NCI-H82 treated with DMSO at 0.1 percent for 48 hours (cell line): ENCODE results near the gene CARNS1.

Experiments used
- DNase-seq: peaks from one replicate; lab custom pipeline; 2025; ENCODE audit not compliant: unreplicated experiment; lab: John Stamatoyannopoulos, UW

The CARNS1 gene

DNA sequence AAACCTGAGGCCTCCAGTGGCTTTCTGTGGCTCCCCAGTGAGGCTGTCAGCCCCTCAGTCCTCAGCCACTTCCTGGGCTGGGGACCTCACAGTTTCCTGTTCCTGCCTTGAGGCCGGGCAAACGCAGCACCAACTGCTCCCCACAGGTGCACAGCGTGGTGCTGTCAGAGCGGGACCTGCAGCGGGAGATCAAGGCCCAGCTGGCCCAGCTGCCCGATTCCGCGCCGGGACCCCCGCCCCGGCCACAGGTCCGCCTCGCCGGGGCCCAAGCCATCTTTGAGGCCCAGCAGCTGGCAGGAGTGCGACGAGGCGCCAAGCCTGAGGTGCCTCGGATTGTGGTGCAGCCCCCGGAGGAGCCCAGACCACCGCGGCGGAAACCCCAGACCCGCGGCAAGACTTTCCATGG is 6.2 kb upstream of the CARNS1 start:
- no peak for DNase-seq

DNA sequence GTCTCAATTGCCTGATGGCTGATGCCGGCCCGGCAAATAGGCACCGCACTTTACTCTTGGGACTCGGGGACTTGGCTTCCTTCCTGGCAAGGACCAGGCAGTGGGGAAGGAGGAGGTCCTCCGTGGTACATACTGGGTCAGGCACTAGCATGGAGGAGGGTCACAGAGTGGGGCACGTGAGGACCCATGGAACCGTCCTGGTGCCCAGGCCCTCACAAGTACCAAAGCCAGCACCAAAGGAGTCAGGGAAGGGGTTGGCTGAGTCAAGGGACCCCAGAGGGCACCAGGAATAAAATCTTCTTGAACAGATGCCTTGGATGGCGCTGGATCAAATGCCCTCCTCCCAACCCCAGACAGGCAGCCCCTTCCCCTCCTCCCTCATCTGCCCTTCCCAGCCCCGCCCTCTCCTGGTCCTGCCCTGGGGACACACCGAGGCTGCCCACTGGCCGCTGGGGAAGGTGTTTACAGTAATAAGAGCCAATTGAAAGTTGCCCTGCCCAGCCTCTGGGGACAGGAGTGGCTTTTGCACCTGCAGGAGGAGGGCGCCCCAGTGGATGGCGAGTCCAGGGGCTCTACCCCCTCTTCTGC is 5.6 kb upstream of the CARNS1 start:
- peak; percentile 0 for DNase-seq

DNA sequence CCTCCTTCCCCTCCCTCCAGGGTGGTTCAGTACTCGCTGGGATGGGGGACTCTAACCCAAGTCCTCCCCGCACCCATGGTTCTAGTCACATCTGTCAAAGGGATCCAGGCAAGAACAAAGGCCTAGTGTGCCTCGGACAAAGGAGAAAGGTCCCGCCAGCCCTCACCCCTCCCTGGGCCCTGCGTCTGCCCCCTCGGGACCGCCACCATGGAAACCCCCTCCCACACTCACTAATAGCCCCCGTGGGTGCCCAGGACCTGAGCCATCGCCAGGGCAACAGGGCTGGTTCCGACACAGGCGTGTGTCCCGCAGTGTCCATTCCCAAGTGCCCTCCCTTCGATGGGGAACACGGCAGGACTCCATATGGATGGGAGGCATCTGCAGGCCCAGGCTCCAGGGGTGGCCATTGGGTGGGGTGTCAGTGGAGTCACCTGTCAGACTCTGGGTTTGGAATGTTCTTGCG is 5.1 kb upstream of the CARNS1 start:
- DNase-seq, result no peak

DNA sequence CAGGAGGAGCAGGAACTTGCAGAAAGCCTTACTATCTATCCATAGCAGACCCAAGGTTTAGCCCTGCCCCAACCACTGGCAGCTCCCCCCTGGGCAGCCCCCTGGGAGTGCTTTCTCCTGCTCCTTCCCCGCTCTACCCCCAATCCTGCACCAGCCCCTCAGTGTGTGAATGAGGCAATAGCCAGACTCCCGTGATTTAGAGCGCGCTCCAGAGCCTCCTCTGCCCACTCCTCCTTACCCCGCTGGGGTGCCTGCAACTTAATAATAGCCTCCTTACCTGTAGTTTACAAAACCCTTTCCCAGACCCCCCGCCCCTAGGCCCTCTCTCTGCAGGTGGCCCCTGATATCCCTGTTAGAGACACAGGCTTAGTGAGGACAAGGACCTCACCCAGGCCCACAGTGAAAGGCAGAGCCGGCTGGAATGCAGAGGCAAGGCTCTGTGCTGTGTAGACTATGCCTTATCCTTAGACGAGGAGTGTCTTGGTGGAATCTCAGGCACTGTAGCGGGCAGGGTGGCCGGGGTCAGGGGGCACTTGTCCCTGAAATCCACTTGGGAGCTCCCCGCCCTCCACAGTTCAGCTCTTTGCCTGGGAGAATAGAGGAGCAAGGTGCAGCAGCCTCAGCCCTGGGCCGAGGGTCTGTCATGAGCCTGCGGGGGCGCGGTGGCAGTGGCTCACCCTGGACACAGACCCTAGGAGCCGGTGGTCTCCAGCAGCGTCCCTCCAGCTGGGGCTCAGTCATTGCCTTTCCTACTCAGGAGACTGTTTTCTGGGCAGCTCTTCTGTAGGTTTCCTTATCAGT is 4.3 kb upstream of the CARNS1 start:
- DNase-seq, result no peak

DNA sequence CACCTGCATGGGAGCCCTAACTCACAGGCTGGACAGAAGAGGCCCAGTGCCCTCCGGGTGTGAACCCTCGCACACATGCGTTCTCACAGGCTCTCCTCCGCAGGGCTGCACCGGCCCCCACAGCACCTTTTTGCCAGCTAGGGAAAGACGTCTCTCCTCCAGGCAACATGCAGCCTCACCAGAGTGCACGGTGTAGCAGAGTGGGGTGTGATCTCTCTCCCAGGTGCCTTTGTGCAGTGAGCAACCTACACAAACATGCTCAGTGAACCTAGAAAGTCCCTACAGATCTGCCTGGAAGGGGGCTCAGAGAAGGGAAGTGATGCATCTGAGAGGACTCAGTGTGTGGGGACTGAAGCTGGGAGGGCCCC is 3.7 kb upstream of the CARNS1 start:
- DNase-seq, result no peak

DNA sequence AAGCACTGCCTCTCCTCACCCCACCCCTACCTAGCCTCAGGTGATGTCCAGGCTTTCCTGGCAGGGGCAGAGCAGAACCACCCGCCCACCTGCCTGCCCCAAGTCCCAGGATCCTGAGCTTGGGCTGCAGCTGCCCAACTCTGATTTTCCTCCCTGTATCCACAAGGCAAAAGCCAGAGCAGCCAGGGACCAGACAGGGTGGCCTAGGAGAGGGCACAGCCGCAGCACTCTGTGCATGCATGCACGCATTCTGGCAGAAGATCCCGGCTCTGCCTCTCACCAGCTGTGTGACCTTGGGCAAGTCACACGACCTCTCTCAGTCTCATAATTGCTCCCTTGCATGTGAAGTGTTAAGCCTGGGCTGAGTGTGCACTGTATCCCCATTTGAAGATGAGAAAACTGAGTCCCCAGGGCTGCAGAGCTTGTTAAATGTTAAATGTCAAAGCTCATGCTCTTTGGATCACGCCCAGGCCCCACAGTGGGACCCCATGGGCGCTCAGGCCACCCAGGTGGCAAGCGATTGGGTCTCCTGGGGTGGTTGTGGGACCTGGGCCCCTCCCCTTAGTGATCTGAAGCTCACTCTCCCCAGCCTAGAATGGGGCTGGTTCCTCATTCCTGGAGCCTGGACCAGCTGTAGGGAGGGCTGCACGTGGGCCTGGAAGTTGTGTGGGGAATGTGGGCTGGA is 2.8 kb upstream of the CARNS1 start:
- no peak for DNase-seq

DNA sequence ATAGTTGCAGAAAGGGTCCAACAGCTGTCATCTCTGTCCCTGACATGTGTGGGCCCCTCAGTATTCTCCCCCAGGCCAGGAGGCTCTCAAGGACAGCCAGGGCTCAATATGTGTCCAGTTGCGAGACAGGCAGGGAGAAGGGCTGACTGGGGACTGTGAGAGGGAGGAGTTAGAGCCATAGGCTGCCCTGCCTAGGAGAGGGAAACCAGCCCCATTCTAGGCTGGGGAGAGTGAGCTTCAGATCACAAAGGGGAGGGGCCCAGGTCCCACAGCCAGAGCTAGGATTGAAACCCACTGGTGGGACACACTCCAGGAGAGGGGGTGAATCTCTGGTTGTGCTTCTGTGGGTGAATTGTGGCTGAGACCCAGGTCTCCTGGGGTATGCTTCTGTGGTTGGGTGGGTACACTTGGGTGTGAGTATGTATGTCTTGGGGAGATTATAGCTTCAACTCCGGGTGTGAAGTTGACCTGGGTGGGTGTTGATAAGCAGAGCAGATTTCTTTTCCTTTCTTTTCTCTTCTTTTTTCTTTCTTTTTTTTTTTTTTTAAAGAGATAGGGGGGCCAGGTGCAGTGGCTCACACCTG is 2.1 kb upstream of the CARNS1 start:
- DNase-seq, result no peak

DNA sequence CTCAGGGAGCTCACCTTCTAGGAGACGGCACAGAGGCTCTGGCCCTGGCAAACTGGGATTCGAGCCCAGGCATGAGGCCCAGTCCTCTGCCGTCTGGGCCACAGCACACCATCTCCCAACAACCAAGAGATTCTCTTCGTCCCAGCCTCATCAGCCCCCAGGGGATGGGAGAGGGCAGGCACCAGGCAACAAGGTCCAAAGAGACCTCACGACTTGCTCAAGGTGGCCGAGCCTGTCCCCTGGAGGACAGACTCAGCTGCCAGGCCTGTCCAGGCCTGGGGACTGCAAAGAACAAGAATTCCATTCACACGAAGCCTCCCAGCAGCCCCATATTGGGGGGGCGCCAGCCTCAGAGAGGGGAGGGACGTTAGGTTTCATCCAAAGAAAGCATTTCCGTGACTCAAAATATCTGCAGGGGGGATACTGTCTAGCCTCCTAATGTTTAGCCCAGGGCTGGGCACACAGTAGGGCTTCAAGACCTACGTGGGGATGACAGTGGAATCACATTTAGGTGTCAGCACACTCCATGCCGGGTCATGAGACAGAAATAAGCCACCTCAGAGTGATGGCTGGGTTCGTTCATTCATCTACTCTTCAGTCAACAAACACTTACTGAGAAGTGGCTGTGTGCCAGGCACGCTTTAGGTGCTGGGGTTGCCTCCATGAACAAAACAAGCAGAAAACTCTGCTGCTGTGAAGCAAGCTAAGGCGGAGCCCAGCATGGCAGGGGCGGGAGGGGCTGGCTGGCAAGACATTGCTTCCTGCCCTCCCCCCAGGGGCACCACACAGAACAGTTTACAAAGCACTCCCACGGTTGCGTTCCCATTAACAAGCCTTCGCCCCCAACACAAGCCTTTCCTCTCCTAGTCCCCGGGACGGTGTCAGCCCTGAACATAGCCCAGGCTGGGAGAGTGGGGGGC is 1.2 kb downstream of the CARNS1 start:
- no peak for DNase-seq

DNA sequence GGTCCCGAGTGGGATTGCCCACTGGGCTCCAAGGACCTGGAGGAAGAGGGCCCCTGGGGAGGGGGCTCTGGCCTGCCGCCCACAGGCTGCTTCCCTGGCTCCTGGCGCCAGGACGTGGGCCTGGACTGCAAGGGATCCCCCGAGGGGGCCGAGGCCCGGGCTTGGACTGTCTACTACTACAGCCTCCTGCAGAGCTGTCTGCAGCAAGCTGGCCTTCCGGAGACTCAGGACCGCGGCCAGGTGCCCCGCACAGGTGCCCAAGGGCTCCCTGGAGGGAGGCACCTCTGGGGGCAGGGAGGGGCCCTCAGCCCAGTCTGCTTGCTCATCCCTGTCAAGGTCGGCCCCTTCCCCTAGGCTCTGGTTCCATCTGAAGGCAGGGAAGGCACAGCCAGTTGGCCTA is 1.9 kb downstream of the CARNS1 start:
- DNase-seq, result no peak

DNA sequence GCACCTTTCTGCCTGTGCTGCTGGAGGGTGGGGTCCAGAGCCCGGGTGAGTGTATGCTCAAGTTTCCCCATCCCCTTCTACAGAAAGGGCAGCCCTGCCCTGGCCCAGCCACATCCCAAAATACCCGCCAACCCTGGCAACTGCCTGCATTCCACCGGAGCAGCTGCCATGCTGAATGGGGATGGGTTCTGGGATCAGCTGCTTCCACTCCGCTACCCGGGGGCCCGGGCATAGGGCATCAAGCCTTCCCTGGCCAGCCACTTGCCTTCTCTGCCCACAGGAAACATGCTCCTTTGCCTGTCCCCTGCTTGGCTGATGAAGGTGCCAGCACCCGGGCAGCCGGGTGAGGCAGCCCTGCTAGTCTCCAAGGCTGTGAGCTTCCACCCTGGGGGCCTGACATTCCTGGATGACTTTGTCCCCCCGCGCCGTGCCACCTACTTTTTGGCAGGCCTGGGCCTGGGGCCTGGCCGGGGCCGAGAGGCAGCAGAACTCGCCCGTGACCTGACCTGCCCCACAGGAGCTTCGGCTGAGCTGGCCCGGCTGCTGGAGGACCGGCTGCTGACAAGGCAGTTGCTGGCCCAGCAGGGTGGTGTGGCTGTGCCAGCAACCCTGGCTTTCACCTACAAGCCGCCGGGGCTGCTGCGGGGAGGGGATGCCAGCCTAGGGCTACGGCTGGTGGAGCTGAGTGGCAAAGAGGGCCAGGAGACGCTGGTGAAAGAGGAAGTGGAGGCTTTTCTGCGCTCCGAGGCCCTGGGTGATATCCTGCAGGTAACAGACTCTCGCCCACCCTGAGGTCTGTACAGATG is 3.2 kb downstream of the CARNS1 start:
- no peak for DNase-seq

DNA sequence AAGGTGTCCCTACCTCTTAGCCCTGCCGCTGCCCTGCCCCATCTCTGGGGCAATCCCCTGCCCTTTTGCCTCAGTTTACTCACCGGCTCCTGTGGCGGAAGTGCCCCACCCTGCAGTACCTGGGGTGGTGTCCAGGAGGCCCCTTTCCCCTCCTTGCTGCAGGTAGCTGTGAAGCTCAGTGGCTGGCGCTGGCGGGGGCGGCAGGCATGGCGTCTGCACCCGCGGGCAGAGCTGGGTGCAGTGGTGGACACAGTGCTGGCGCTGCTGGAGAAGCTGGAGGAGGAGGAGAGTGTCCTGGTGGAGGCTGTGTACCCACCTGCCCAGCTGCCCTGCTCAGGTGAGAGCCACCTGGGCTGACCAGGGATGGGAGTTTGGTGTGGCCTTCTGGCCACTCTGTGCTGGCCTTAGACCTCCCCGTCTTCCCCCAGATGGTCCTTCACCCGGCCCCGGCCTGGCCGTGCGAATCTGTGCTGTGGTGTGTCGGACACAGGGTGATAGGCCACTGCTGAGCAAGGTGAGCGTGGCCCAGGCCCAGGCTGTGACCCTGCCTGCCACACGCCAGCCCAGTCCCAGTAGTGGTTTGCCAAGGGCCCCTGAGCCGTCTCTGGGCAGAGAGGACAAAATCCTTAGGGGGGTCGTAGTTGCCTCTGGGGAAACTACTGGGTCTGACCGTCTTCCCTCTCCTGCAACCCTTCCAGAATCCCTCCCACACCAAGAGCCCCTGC is 4.0 kb downstream of the CARNS1 start:
- no peak for DNase-seq

DNA sequence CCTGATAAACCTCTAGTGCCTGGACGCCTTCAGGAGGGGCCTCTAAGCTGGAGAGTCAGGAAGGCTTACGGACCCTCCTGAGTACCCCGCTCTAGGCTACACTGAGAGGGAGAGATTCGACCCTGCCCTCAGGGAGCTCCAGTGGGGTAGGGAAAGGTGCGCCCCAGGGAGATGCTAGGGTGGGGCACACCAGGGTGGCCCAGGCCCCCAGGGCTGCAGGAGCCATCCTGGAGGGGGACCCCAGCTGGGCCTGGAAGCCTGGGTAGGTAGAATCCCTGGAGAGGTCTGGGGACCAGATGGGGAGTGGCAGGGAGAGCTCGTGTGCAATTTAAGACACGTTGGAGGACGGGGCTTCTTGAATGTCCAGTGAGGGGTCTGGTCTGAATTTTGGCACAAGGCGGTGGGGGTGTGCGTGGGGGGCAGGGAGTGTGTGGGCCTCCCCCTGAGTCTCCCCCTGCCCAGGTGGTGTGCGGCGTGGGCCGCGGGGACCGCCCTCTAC is 4.7 kb downstream of the CARNS1 start:
- DNase-seq, result no peak

DNA sequence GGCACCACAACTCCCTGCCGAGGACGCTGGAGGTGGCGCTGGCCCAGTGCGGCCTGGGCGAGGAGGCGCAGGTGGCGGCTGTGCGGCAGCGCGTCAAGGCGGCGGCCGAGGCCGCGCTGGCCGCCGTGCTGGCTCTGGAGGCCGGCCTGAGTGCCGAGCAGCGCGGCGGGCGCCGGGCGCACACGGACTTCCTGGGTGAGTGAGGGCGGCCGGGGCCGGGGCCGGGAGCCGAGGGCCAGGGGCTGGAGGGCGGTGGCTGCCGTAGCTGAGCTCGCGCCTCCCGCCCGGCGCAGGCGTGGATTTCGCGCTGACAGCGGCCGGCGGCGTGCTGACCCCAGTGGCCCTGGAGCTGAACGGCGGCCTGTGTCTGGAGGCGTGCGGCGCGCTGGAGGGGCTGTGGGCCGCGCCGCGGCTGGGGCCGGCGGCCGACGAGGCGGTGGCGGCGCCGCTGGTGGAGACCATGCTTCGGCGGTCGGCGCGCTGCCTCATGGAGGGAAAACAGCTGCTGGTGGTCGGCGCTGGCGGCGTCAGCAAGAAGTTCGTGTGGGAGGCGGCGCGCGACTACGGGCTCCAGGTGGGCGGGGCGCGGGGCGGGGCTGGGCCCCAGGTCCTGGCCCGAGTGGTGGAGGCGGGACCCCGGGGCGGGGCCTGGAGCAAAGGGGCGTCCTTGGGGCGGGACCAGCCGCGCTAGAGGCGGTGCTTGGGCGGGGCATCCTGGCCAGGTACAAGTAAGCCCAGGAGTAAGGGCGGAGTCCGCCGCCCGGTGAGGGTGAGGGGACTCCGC is 5.4 kb downstream of the CARNS1 start:
- DNase-seq, result peak; percentile 60

DNA sequence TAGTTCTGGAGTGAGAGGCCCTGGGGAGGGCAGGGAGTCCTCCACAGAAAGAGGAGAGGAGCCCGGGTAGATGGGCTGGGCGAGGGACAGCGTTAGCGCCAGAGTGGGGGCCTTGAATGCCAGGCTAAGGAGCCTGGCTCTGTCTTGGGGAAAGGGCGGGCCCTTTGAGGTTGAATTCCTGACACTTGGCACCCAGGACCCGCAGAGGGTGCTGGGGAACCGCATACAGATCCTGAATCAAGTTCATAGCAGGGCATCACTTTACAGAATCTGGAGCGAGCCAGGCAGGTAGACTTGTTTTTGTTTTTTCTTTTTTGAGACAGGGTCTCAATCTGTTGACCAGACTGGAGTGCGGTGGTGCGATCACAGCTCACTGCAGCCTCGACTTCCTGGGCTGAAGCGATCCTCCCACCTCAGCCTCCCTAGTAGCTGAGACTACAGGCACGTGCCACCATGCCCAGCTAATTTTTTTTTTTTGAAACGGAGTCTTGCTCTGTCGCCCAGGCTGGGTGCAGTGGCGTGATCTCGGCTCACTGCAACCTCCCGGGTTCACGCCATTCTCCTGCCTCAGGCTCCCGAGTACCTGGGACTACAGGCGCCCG is 6.1 kb downstream of the CARNS1 start:
- DNase-seq, result no peak

DNA sequence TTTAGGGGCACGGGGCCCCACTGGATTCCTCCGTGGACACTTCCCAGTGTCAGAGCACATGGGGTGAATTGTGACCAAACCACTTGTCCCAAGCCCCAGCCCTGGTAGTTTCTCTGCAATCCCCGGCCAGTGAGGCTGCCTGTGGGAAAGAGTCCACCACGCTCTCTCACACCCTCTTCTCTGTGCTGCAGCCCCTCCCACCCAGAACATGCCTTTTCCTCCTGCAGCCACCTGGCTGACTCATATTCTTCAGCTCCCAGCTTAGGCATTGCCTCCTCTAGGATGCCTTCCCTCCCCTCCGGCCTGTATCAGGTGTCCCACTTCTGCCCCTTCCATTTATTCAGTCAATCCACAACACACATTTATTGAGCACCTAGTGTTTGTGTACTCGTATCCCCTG is 7.4 kb downstream of the CARNS1 start:
- DNase-seq, result no peak

DNA sequence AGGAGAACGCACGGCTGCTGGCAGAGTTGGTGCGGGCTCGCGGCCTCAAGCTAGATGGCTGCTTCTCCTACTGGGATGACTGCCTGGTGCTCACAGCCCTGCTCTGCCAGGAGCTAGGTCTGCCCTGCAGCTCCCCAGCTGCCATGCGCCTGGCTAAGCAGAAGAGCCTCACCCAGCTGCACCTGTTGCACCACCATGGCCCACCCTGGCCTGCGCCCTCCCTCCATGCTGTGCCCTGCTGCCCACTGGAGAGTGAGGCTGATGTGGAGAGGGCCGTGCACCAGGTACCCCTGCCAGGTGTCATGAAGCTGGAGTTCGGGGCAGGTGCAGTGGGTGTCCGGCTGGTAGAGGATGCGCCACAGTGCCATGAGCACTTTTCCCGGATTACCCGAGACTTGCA is 8.0 kb downstream of the CARNS1 start:
- no peak for DNase-seq

DNA sequence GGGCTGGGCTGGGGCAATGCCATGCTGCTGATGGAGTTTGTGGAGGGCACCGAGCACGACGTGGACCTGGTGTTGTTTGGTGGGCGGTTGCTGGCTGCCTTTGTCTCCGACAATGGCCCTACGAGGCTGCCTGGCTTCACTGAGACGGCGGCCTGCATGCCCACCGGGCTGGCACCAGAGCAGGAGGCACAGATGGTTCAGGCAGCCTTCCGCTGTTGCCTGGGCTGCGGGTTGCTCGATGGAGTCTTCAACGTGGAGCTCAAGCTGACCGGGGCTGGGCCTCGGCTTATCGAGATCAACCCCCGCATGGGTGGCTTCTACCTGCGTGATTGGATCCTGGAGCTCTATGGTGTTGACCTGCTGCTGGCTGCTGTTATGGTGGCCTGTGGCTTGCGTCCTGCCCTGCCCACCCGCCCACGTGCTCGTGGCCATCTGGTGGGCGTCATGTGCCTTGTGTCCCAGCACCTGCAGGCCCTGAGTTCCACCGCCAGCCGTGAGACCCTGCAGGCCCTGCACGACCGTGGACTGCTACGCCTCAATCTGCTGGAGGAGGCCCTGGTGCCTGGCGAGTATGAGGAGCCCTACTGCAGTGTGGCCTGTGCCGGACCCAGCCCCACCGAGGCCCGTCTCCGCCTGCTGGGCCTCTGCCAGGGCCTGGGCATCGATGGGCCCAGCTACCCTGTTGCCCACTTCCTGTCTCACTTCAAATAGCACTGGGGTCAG is 8.6 kb downstream of the CARNS1 start:
- no peak for DNase-seq
